GM12878 (cell line): ENCODE results near the gene NSG1.

Source experiments
- ATF7 ChIP-seq: fragments of 450-650 bp; IDR thresholded peaks from 2 replicates; pipeline ENCODE4 v1.6.1; 2016; ENCODE audit warnings: low read depth, mild to moderate bottlenecking
- BCL3 ChIP-seq: IDR thresholded peaks from 2 replicates; pipeline ENCODE4 v1.6.1; 2011; ENCODE audit warnings: borderline replicate concordance, low read depth, mild to moderate bottlenecking, moderate library complexity, low read length; ENCODE audit not compliant: insufficient read depth, poor library complexity, severe bottlenecking
- BHLHE40 ChIP-seq, 2 experiments: fragments of 450-650 bp in 1 of 2; IDR thresholded peaks; 2 replicates each; pipeline ENCODE4 v1.6.1; 2011 to 2017; ENCODE audit warnings: low read depth in 2 of 2, borderline replicate concordance in 1 of 2, improper control_type of control experiment in 1 of 2, low read length in 1 of 2, mild to moderate bottlenecking in 1 of 2
- CEBPB ChIP-seq, 2 experiments: fragments of 150-350 bp in 1 of 2; IDR thresholded peaks; 2 replicates each; pipeline ENCODE4 v1.6.1; 2012 to 2014; ENCODE audit warnings: low read depth in 2 of 2, low read length in 2 of 2, borderline replicate concordance in 1 of 2, inconsistent platforms in 1 of 2
- CTCF ChIP-seq, 3 experiments: IDR thresholded peaks in 2 of 3; conservative IDR thresholded peaks in 1 of 3; 2 replicates each; pipeline ENCODE4 v1.5.1; 2011; ENCODE audit warnings: low read depth in 3 of 3, low read length in 3 of 3, mild to moderate bottlenecking in 3 of 3, control low read depth in 2 of 3, moderate library complexity in 2 of 3, inconsistent platforms in 1 of 3, mixed read lengths in 1 of 3; ENCODE audit not compliant: control insufficient read depth in 2 of 3, insufficient read depth in 1 of 3; ENCODE audit errors: extremely low read depth in 1 of 3
- ETV6 ChIP-seq, 2 experiments: fragments of 450-650 bp in 1 of 2; IDR thresholded peaks in 1 of 2; conservative IDR thresholded peaks in 1 of 2; 2 replicates each; pipeline ENCODE4 v1.6.1; 2014; ENCODE audit warnings: antibody characterized with exemption in 1 of 2, borderline replicate concordance in 1 of 2, low read depth in 1 of 2, mild to moderate bottlenecking in 1 of 2, moderate library complexity in 1 of 2
- IRF4 ChIP-seq: IDR thresholded peaks from 2 replicates; pipeline ENCODE4 v1.6.1; 2011; ENCODE audit warnings: low read depth, low read length
- MYC ChIP-seq: IDR thresholded peaks from 2 replicates; pipeline ENCODE4 v1.6.1; 2011; ENCODE audit warnings: mild to moderate bottlenecking, low read length, moderate library complexity, inconsistent platforms; ENCODE audit not compliant: insufficient read depth, insufficient replicate concordance, insufficient read length, severe bottlenecking
- SMC3 ChIP-seq: IDR thresholded peaks from 2 replicates; pipeline ENCODE4 v1.6.1; 2011; ENCODE audit warnings: low read length, improper control_type of control experiment, borderline replicate concordance
- TCF12 ChIP-seq: IDR thresholded peaks from 2 replicates; pipeline ENCODE4 v1.6.1; 2011; ENCODE audit warnings: low read depth, mild to moderate bottlenecking, low read length
- TCF7 ChIP-seq: IDR thresholded peaks from 2 replicates; pipeline ENCODE4 v1.6.1; 2014; ENCODE audit warnings: antibody characterized with exemption, borderline replicate concordance
- TF ChIP-seq, protein P1 (sequence below): fragments of 450-650 bp; IDR thresholded peaks from 2 replicates; pipeline ENCODE4 v1.6.1; 2018; ENCODE audit warnings: mild to moderate bottlenecking, low read depth, moderate library complexity; ENCODE audit not compliant: partially characterized antibody

- TF ChIP-seq, protein P1, sequence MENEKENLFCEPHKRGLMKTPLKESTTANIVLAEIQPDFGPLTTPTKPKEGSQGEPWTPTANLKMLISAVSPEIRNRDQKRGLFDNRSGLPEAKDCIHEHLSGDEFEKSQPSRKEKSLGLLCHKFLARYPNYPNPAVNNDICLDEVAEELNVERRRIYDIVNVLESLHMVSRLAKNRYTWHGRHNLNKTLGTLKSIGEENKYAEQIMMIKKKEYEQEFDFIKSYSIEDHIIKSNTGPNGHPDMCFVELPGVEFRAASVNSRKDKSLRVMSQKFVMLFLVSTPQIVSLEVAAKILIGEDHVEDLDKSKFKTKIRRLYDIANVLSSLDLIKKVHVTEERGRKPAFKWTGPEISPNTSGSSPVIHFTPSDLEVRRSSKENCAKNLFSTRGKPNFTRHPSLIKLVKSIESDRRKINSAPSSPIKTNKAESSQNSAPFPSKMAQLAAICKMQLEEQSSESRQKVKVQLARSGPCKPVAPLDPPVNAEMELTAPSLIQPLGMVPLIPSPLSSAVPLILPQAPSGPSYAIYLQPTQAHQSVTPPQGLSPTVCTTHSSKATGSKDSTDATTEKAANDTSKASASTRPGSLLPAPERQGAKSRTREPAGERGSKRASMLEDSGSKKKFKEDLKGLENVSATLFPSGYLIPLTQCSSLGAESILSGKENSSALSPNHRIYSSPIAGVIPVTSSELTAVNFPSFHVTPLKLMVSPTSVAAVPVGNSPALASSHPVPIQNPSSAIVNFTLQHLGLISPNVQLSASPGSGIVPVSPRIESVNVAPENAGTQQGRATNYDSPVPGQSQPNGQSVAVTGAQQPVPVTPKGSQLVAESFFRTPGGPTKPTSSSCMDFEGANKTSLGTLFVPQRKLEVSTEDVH: no peak
- TF ChIP-seq MYC (no peak), BHLHE40 (IDR thresholded peaks at IDR 0.05; ENCODE audit: borderline replicate concordance in 1 of 2, low read depth in 2 of 2, low read length in 1 of 2) (no peak), TCF12 (no peak), IRF4 (no peak), CTCF (IDR thresholded peaks at IDR 0.05 in 2 of 3, conservative IDR thresholded peaks at IDR 0.05 in 1 of 3; ENCODE audit: control insufficient read depth in 2 of 3, extremely low read depth in 1 of 3, insufficient read depth in 1 of 3, low read depth in 3 of 3, low read length in 3 of 3) (no peak), ETV6 (conservative IDR thresholded peaks at IDR 0.05 in 1 of 2, IDR thresholded peaks at IDR 0.05 in 1 of 2; ENCODE audit: borderline replicate concordance in 1 of 2, low read depth in 1 of 2) (no peak), BCL3 (no peak), TCF7 (no peak), SMC3 (no peak), CEBPB (IDR thresholded peaks at IDR 0.05; ENCODE audit: borderline replicate concordance in 1 of 2, low read depth in 2 of 2, low read length in 2 of 2) (no peak), ATF7 (no peak)
Observed at GRCh38 chr4:4413806-4414205, 26.9 kb downstream of the NSG1 start.
